HepG2 (cell line): Measurements from ENCODE around the gene LRRC32. TPM values are rescaled to one million over a fixed set of nuclear protein-coding genes. Genes with fewer than 3 reads are reported as not detected.

ENCODE experiments used
- ATAC-seq: fragments of 200-7000 bp; cut with Tn5 transposase; 3 replicates; pipeline ENCODE4 v1.9.1; 2020; ENCODE audit warnings: mild to moderate bottlenecking, moderate library complexity
- BruUV-seq: library from RNA; stranded (reverse); fragments of 400-500 nt; replicated peaks from 2 replicates; lab custom pipeline; 2021; lab: Mats Ljungman, UMichigan
- CTCF ChIA-PET: fragments of 300-600 bp; formaldehyde crosslinking; extraction: SDS; loops from one replicate; lab custom pipeline; 2021; ENCODE audit warnings: low total read pairs, inconsistent platforms, low intra/inter-chr PET ratio; lab: Yijun Ruan, JAX
- POLR2A ChIA-PET: fragments of 350-600 bp; sonication (Branson Sonifier 250); formaldehyde crosslinking; loops from one replicate; lab custom pipeline; 2020; ENCODE audit warnings: antibody characterized with exemption, inconsistent platforms; lab: Yijun Ruan, JAX
- DNase-seq: peaks from one replicate; pipeline ENCODE4 v3.0.0-alpha.2; 2015; ENCODE audit warnings: low spot score
- FAIRE-seq: peaks from 3 replicates; lab custom pipeline; 2011; peaks lifted over from hg19 to GRCh38; lab: Jason Lieb, UNC
- H2AFZ ChIP-seq: one replicate; pipeline ENCODE4 v1.6.1; 2011; ENCODE audit warnings: low read length, inconsistent platforms
- H3K27ac ChIP-seq: fragments of 300-600 bp; 3 replicates; pipeline ENCODE4 v1.8.0; 2011; ENCODE audit warnings: mixed run types, mild to moderate bottlenecking, mixed read lengths, low read length, inconsistent platforms; ENCODE audit not compliant: insufficient read depth; ENCODE audit errors: extremely low read length
- H3K27me3 ChIP-seq, 2 experiments: fragments of 200-600 bp in 1 of 2; 2 replicates in 1 of 2; 3 replicates in 1 of 2; pipeline versions ENCODE4 v1.6.0 to v1.8.0; 2011; ENCODE audit warnings: low read length in 2 of 2, mild to moderate bottlenecking in 2 of 2, moderate library complexity in 2 of 2, inconsistent platforms in 1 of 2; ENCODE audit not compliant: insufficient read depth in 2 of 2, control insufficient read depth in 1 of 2
- H3K36me3 ChIP-seq, 2 experiments: fragments of 200-600 bp in 1 of 2; replicated peaks in 1 of 2; 2 replicates in 1 of 2; 3 replicates in 1 of 2; pipeline versions ENCODE4 v1.5.1 to v1.8.0; 2011; ENCODE audit warnings: low read length in 2 of 2, inconsistent platforms in 1 of 2; ENCODE audit not compliant: insufficient read depth in 2 of 2, control insufficient read depth in 1 of 2
- H3K4me1 ChIP-seq: 2 replicates; pipeline ENCODE4 v1.5.1; 2012; ENCODE audit warnings: low read length, inconsistent platforms; ENCODE audit not compliant: insufficient read depth
- H3K4me2 ChIP-seq: 2 replicates; pipeline ENCODE4 v1.6.0; 2011; ENCODE audit warnings: low read depth, low read length, inconsistent platforms
- H3K4me3 ChIP-seq, 3 experiments: fragments of 200-600 bp in 1 of 3; sonication (generic), shearing (Covaris generic) in 1 of 3; replicated peaks in 1 of 3; 2 replicates each; pipeline ENCODE4 v1.5.1; 2011 to 2016; ENCODE audit warnings: low read length in 3 of 3, inconsistent platforms in 2 of 3, low read depth in 2 of 3, mild to moderate bottlenecking in 2 of 3, control low read depth in 1 of 3, mixed read lengths in 1 of 3; ENCODE audit not compliant: insufficient read depth in 1 of 3
- H3K79me2 ChIP-seq: one replicate; pipeline ENCODE4 v1.6.1; 2011; ENCODE audit warnings: low read length, inconsistent platforms; ENCODE audit not compliant: insufficient read depth
- H3K9ac ChIP-seq: 2 replicates; pipeline ENCODE4 v1.6.0; 2011; ENCODE audit warnings: mild to moderate bottlenecking, low read depth, low read length, inconsistent platforms; ENCODE audit not compliant: insufficient read depth
- H3K9me3 ChIP-seq: 2 replicates; pipeline ENCODE4 v1.5.1; 2012; ENCODE audit warnings: mild to moderate bottlenecking, low read length
- H4K20me1 ChIP-seq: 2 replicates; pipeline ENCODE4 v1.6.0; 2011; ENCODE audit warnings: inconsistent platforms, mild to moderate bottlenecking, low read length, moderate library complexity; ENCODE audit not compliant: insufficient read depth
- ARID4A ChIP-seq: sonication (generic); formaldehyde crosslinking; IDR thresholded peaks from 2 replicates; pipeline ENCODE4 v1.5.0; 2020; ENCODE audit warnings: mild to moderate bottlenecking, missing genetic modification reagents, borderline replicate concordance
- KLF15 ChIP-seq: sonication (generic); formaldehyde crosslinking; IDR thresholded peaks from 2 replicates; pipeline ENCODE4 v1.8.1; 2023; ENCODE audit warnings: borderline replicate concordance, mild to moderate bottlenecking, inconsistent platforms, missing genetic modification reagents, mixed read lengths
- MXD4 ChIP-seq: IDR thresholded peaks from 2 replicates; pipeline ENCODE4 v1.6.1; 2016; ENCODE audit warnings: mild to moderate bottlenecking, missing biosample characterization, missing genetic modification reagents
- PITX1 ChIP-seq: sonication (generic); formaldehyde crosslinking; IDR thresholded peaks from 2 replicates; pipeline ENCODE4 v1.5.1; 2020; ENCODE audit warnings: mild to moderate bottlenecking, missing genetic modification reagents
- RFX5 ChIP-seq: IDR thresholded peaks from 2 replicates; pipeline ENCODE4 v1.6.1; 2011; ENCODE audit warnings: low read depth, low read length, improper control_type of control experiment
- ZNF576 ChIP-seq: sonication (generic); formaldehyde crosslinking; IDR thresholded peaks from 2 replicates; pipeline ENCODE4 v1.4.0; 2020; ENCODE audit warnings: mild to moderate bottlenecking, missing genetic modification reagents
- in situ Hi-C: cut with HindIII; loops from 2 replicates; pipeline ENCODE4 v1.10.0; 2017; ENCODE audit warnings: low pct_unique_long_range_greater_than_20kb; ENCODE audit not compliant: extremely low pct_ligation_motif_present
- intact Hi-C: fragments of 100-400 bp; cut with micrococcal nuclease; formaldehyde crosslinking; loops from one replicate; pipeline ENCODE4 v1.10.0; 2022; ENCODE audit not compliant: unreplicated experiment
- polyA plus RNA-seq, 8 experiments: library from polyadenylated mRNA; depleted of rRNA in 3 of 8; stranded (reverse) in 7 of 8; unstranded in 1 of 8; fragments of >200 nt; fragmentation: Illumina TruSeq in 4 of 8; extraction: Trizol in 4 of 8; gene quantifications; 2 replicates each; pipeline versions ENCODE4 v1.2.1 to v1.2.3, GENCODE V29; 2011 to 2016; ENCODE audit warnings: low read depth in 4 of 8, missing spikeins in 1 of 8, mixed read lengths in 1 of 8; ENCODE audit not compliant: insufficient read depth in 1 of 8
- total RNA-seq, 5 experiments: library from RNA; depleted of rRNA; stranded (reverse); fragments of >200 nt; fragmentation: Illumina TruSeq; extraction: Trizol; gene quantifications; 2 replicates each; pipeline ENCODE4 v1.2.3, GENCODE V29; 2016; ENCODE audit warnings: low read depth in 1 of 5

Gene LRRC32
- total and polyA plus RNA-seq, 2 of the 13 experiments (the other 11 are each of a cell fraction or from before 2014, with no cell fraction given) = 0.07 TPM; not detected in 1

DNA sequence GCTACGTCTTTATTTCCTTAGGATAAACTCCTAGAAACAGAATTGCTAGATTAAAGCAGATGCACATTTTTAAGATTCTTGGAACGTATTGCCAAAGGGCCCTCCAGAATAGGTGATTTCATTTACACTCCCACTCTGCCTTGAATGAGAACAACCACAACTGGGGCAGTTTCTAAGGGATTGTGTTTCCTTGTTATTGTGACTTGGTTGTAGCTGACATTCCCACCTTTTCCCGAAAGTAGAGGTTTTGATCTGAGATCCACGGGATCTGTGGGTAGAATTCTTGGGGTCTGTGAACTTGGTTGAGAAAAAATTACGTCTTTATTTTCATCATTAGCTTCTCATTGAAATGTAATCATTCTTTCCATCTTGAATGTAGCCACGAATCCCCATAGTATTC is 21.5 kb downstream of the LRRC32 start (continued):
- TF ChIP-seq ARID4A (CRISPR knock-in tag) = no peak
- no peak for TF ChIP-seq MXD4 (CRISPR knock-in tag)

DNA sequence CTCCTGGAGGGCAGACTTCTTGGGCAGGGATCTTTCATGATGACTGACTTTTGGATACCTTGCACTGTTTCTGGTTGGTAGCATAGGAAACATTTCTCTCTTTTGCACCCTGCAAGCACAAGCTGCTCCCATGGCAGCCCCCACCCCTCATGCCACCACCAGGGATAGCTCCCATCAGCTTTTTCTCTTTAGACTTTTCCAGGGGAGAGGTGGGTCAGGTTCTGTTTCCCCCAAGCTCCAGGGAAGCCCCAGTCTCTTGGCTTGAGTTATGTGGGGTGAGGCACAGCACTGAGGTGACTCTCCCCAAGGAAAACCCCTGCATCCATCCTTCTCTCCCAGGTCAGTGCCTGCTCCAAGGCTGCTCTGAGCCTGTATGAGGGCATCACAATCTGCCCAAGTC is 22.5 kb downstream of the LRRC32 start:
- BruUV-seq = no TSS peak
- Histone ChIP-seq H3K9me3 (no peaks in the 10 kb centered on the region), H2AFZ (no peak overlapping the region), H3K4me3 (no peak overlapping the region), H3K27me3 (peaks cover 0 to 6% of the 10 kb centered on the region in 2 experiments; a peak in 1 of 5 replicates), H3K4me2 (no peak overlapping the region), H3K27ac (no peak overlapping the region), H3K79me2 (no peaks in the 10 kb centered on the region), H3K36me3 (no peaks in the 10 kb centered on the region), H3K9ac (no peak overlapping the region), H4K20me1 (no peaks in the 10 kb centered on the region), H3K4me1 (no peaks in the 10 kb centered on the region)
- intact Hi-C loops = no loop called here
- TF ChIP-seq RFX5 (no peak), ZNF576 (CRISPR knock-in tag) (no peak), KLF15 (CRISPR knock-in tag) (no peak), PITX1 (CRISPR knock-in tag) (no peak)
- ChIA-PET CTCF (no interaction called here), POLR2A (no interaction called here)
- in situ Hi-C loops = no loop called here
- ATAC-seq = no peak
- DNase-seq = no peak
- no peak for FAIRE-seq
